GM23248 (cell line): ENCODE results near the gene RAMP1.
"Not testable (repeated sequence)": the region's sequence is repeated elsewhere in the genome, so short reads cannot be mapped to it uniquely, and the experiment has no call there.

Experiments
- EZH2 ChIP-seq: fragments of 200-600 bp; sonication (generic); IDR thresholded peaks from 2 replicates; pipeline ENCODE4 v1.6.1; 2018; ENCODE audit warnings: antibody characterized with exemption, mild to moderate bottlenecking; ENCODE audit not compliant: insufficient read depth, poor library complexity, severe bottlenecking
- EZH2phosphoT487 ChIP-seq: fragments of 200-600 bp; sonication (generic); IDR thresholded peaks from 2 replicates; pipeline ENCODE4 v1.6.1; 2018; ENCODE audit warnings: antibody characterized with exemption, moderate library complexity, mild to moderate bottlenecking, low read depth; ENCODE audit not compliant: insufficient read depth

DNA sequence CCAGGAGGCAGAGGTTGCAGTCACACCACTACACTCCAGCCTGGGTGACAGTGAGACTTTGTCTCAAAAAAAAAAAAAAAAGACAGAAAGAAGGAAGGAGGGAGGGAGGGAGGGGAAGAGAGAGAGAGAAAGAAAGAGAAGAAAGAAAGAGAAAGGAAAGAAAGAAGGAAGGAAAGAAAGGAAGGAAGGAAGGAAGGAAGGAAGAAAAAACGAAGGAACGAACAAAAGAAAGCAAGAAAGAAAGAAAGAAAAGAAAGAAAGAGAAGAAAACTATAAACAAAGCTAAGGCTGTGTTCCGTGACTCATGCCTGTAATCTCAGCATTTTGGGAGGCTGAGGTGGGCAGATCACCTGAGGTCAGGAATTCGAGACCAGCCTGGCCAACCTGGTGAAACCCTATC lies 91.9 kb downstream of the RAMP1 start:
- TF ChIP-seq EZH2, EZH2phosphoT487: not testable (repeated sequence)
